VCaP (cell line): ENCODE results near the gene C4orf50.
"Not testable (repeated sequence)": the region's sequence is repeated elsewhere in the genome, so short reads cannot be mapped to it uniquely, and the experiment has no call there.

Experiments used
- H3K27ac ChIP-seq: fragments of 450-650 bp; 2 replicates; pipeline ENCODE4 v1.5.1; 2017
- TF ChIP-seq, protein P1 (sequence below): fragments of 450-650 bp; conservative IDR thresholded peaks from 2 replicates; pipeline ENCODE4 v1.5.1; 2017; ENCODE audit warnings: mild to moderate bottlenecking, moderate library complexity

C4orf50 gene

DNA sequence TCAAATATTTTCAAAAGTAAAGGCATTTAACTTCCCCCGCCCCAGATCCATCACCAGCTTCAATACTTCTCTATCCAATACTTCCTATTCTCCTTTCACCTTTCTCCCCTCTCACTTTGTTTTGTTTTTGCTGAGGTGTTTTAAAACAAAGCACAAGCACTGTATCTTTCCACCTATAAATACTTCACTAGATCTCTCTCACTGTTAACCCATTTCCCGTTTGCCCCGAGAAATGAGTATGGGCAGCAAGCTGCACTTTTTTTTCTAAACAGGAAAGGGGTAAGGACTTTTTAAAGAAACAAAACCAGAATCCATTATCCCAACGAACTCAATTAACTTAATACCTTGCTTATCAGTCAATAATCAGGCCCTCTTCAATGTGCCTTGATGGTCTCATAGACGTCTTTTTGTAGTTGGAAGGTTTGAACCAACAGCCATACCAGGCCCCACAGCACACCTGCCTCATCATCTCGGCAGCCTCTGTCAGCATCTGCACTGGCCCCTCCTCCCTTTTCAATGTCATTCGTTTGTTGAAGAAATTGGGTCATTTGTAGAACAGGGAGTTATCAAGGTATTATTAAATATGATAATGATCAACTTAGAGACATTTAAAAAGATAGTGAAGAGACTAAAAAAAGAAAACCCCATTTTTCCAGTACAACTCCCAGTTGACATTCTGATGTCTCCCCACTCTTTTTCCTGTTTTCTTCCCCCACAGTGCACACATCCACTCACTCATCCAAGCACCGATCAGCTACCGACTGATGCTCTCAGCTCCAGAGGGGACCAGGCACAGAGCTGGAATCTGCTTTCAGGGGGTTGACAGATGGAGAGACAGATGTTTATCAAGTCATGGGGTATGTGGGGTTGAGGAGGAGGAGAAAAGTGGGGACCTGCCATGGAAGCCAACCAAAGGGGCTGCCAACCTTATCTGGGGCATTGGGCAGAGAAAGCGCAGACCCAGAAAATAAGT is 151.1 kb downstream of the C4orf50 start:
- TF ChIP-seq, protein P1, sequence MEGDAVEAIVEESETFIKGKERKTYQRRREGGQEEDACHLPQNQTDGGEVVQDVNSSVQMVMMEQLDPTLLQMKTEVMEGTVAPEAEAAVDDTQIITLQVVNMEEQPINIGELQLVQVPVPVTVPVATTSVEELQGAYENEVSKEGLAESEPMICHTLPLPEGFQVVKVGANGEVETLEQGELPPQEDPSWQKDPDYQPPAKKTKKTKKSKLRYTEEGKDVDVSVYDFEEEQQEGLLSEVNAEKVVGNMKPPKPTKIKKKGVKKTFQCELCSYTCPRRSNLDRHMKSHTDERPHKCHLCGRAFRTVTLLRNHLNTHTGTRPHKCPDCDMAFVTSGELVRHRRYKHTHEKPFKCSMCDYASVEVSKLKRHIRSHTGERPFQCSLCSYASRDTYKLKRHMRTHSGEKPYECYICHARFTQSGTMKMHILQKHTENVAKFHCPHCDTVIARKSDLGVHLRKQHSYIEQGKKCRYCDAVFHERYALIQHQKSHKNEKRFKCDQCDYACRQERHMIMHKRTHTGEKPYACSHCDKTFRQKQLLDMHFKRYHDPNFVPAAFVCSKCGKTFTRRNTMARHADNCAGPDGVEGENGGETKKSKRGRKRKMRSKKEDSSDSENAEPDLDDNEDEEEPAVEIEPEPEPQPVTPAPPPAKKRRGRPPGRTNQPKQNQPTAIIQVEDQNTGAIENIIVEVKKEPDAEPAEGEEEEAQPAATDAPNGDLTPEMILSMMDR, result no peak
- no peak overlapping the region for H3K27ac ChIP-seq

DNA sequence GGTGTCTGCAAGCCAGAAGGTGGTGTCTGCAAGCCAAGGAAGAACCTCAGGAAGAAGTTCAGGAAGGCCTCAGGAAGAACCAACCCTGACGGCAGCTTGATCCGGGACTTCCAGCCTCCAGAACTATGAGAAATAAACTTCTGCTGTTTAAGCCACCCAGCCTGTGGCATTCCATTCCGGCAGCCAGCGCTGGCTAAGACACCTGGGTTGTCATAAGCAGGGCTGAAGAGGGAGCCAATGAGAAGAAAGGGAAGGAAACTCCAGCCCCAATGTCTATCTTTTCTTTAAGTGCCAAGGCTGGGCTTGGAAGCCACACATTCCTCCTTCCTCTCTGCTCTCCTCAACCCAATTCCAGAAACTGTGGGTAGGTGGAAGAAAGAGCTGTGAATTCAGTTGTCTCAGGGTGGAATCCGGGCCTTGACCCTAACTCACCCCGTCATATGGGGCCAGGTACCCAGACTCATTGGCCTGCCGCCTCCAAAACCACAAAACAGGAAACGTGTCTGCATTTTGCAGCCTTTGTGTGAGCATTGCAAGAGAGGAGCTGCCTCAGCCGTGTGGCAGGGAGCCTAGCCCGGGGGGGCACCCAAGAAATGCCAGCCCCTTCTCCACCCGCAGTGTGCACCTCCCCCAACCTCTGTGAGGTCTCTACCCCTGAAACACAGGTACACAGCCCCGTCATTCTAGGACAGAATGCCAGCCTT is 152.2 kb downstream of the C4orf50 start:
- TF ChIP-seq, protein P1, result no peak

DNA sequence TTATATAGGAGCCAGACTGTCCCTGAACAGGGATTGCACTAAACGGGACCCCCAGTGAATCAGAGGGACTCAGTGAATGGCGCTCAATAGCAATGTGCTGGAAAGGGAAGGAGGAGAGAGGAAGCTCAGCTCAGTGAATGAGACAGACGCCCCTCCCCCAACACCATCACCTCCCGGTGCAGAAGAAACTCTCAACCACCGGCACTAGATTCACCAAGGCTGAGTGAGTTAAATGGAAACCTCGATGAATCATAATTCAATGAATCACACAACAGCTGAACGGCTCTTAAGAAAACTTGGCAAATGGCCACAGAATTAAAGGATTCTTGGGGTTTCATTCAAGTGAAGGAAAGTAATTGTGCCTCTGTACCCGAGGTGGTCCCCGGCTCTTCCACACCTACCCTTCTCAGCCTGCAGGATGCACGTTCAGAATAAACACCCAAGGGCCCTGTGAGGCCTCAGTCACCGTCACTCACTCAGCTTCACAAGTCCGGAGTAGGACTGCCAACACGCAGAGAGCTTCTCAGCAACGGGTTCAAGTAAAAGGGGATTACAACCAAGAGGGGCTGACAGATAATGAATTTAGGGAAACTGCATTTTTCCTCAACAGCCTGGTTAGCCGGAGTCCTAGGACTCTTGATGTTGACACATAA is 154.6 kb downstream of the C4orf50 start:
- H3K27ac ChIP-seq, result no peak overlapping the region
- TF ChIP-seq, protein P1, result no peak

More for the DNA sequence above, 152.2 kb downstream of the C4orf50 start:
- H3K27ac ChIP-seq, result no peak overlapping the region

DNA sequence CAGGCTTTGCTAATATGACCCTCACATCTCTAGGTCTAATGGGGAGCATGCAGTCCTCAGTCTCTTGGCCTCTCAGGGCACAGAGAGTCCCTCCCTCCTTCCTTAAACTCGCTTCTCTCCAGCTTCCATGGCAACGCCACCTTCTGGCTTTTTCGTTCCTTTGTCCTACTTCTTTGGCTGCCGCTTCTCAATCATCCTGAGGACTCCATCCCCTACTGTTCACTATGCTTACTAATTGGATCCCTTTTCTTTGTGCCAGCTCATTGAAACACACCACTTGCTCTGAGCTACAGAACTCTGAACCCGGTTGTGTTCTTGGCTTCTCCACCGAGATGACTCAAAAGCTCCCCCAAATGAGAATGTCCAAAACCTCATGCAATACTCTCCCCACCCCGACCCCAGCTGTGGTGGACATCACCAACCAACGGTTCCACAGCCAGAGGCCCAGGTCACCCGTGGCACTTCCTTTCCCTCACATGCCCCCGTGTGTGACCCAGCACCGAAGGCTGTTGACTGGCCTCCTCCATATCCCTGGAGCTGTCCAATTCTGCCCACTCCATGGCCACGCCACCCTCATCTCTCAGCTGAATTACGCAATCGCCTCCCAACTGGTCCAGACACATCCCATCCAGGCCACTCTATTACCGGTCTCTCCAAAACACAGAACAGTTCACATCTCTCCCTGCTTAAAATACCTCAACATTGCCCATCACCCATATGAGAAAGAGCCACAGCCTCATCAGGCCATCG is 160.0 kb downstream of the C4orf50 start:
- TF ChIP-seq, protein P1, result no peak
- no peak overlapping the region for H3K27ac ChIP-seq

DNA sequence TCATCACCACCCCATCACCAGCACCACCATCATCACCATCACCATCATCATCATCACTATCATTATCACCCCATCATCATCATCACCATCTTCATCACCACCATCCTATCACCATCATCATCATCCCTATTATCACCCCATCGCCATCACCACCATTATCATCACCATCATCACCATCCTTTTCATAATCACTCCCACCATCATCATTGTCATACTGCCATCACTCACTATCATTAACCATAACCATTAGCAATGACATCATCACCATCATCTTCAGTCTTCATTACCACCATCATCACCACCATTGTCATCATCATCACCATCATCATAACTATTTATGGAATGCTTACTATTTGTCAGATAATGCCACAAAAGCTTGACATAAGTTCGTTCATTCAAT is 161.0 kb downstream of the C4orf50 start:
- TF ChIP-seq, protein P1, result no peak

DNA sequence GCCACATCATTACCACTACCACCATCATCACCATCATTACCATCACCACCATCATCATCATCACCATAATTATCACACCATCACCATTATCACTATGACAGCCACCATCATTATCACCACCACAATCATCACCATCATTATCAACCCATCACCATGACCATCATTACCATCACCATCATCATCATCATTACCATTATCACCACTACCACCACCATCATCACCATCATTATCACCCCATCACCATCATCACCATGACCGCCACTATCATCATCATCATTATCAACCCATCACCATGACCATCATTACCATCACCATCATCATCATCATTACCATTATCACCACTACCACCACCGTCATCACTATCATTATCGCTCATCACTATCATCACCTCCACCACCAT is 161.9 kb downstream of the C4orf50 start:
- not testable (repeated sequence) for H3K27ac ChIP-seq

More for the DNA sequence above, 161.0 kb downstream of the C4orf50 start:
- no peak overlapping the region for H3K27ac ChIP-seq

DNA sequence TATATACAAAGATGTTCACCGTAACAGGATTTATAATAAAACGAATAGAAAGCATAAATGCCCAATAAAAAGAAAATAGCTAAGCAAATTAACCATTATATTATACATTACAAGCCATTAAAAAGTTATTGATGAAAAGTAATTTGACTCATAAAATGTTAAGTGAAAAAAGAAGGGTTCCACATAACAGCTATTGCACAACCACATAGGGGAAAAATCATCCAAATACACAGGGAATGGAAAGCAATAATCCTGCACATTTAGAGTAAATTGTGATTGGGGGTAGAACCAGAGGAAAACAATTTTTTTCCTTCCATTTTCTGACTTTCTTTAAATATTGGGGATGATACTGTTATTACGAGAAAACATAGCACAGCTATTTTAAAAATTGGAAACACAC is 163.3 kb downstream of the C4orf50 start:
- TF ChIP-seq, protein P1, result no peak
- no peak overlapping the region for H3K27ac ChIP-seq
